ENCODE measurements around the gene HOXB2. TPM values are rescaled to one million over a fixed set of nuclear protein-coding genes. Genes with fewer than 3 reads are reported as not detected.

HOXB2 gene
- total RNA-seq, 2 experiments from 2014 or later = 17.2 to 17.5 TPM

- CTCF ChIA-PET = interaction anchor here (0.9 to 2.8 kb wide), 6 partner anchors 8 to 149 kb away, joined by 3 to 14 read pairs (median 4); no protein-coding TSS in a partner anchor
Measured at GRCh38 chr17:48500435-48501426, 44.2 kb downstream of the HOXB2 start.

GRCh38 chr17:48499735-48500434, 45.0 kb downstream of the HOXB2 start:
- Mint-ChIP-seq H3K27ac (no peak overlapping the region), H3K9me3 (ENCODE audit: low read depth) (no peaks in the 10 kb centered on the region), H3K4me1 (peaks cover 9% of the 10 kb centered on the region), H3K36me3 (no peaks in the 10 kb centered on the region), H3K4me3 (no peak overlapping the region), H3K27me3 (peaks cover 38% of the 10 kb centered on the region)
- ATAC-seq (no peak), DNase-seq (no peak)
- CTCF ChIA-PET = interaction anchor here (0.6 to 2.8 kb wide), 6 partner anchors 8 to 148 kb away, joined by 3 to 14 read pairs (median 5); partner anchors contain the start of gene HOXB5

More at GRCh38 chr17:48500435-48501426, 44.2 kb downstream of the HOXB2 start:
- H3K27me3 Mint-ChIP-seq = peaks cover 37% of the 10 kb centered on the region
- no peak for ATAC-seq
- DNase-seq = no peak
- H3K4me1 Mint-ChIP-seq = peaks cover 18% of the 10 kb centered on the region
- no peak overlapping the region for H3K27ac Mint-ChIP-seq
- no peaks in the 10 kb centered on the region for H3K36me3 Mint-ChIP-seq
- H3K4me3 Mint-ChIP-seq = no peak overlapping the region
- no peaks in the 10 kb centered on the region for H3K9me3 Mint-ChIP-seq (ENCODE audit: low read depth)

- peaks cover 3% of the 10 kb centered on the region for H3K4me1 Mint-ChIP-seq
- peaks cover 43% of the 10 kb centered on the region for H3K27me3 Mint-ChIP-seq
- H3K9me3 Mint-ChIP-seq (ENCODE audit: low read depth) = no peaks in the 10 kb centered on the region
- no peak overlapping the region for H3K4me3 Mint-ChIP-seq
- DNase-seq (no peak), ATAC-seq (no peak)
- H3K27ac Mint-ChIP-seq = no peak overlapping the region
- CTCF ChIA-PET = interaction anchor here (0.6 to 1.6 kb wide), 3 partner anchors 42 to 147 kb away, joined by 3 to 6 read pairs (median 6); partner anchors contain the start of gene HOXB5
- no peaks in the 10 kb centered on the region for H3K36me3 Mint-ChIP-seq
Measured at GRCh38 chr17:48499248-48499647, 45.7 kb downstream of the HOXB2 start.

- DNase-seq (no peak), ATAC-seq (no peak)
- H3K27ac Mint-ChIP-seq = no peak overlapping the region
- no peak overlapping the region for H3K4me3 Mint-ChIP-seq
- H3K9me3 Mint-ChIP-seq (ENCODE audit: low read depth) = no peaks in the 10 kb centered on the region
- H3K4me1 Mint-ChIP-seq = peaks cover 2% of the 10 kb centered on the region
- CTCF ChIA-PET = interaction anchor here (1.0 to 1.6 kb wide), 3 partner anchors 9 to 146 kb away, joined by 3 to 6 read pairs (median 3); no protein-coding TSS in a partner anchor
- H3K27me3 Mint-ChIP-seq = peaks cover 45% of the 10 kb centered on the region
- H3K36me3 Mint-ChIP-seq = no peaks in the 10 kb centered on the region
Measured at GRCh38 chr17:48498164-48498850, 46.6 kb downstream of the HOXB2 start.

GRCh38 chr17:48497103-48497502, 47.8 kb downstream of the HOXB2 start:
- Mint-ChIP-seq H3K36me3 (no peaks in the 10 kb centered on the region), H3K4me1 (peaks cover 5% of the 10 kb centered on the region), H3K4me3 (no peak overlapping the region), H3K9me3 (ENCODE audit: low read depth) (no peaks in the 10 kb centered on the region), H3K27me3 (peaks cover 42% of the 10 kb centered on the region), H3K27ac (no peak overlapping the region)
- no peak for ATAC-seq
- CTCF ChIA-PET = interaction anchor here (0.9 to 1.6 kb wide), 4 partner anchors 14 to 237 kb away, joined by 3 to 5 read pairs (median 4); partner anchors contain the start of gene HOXB5
- no peak for DNase-seq

- H3K36me3 Mint-ChIP-seq = no peaks in the 10 kb centered on the region
- no peak for DNase-seq
- ATAC-seq = no peak
- CTCF ChIA-PET = interaction anchor here (0.9 to 4.1 kb wide), 3 partner anchors 37 to 186 kb away, joined by 3 to 29 read pairs (median 14); no protein-coding TSS in a partner anchor
- no peaks in the 10 kb centered on the region for H3K9me3 Mint-ChIP-seq (ENCODE audit: low read depth)
- peaks cover 26% of the 10 kb centered on the region for H3K4me1 Mint-ChIP-seq
- peaks cover 24% of the 10 kb centered on the region for H3K27me3 Mint-ChIP-seq
- H3K4me3 Mint-ChIP-seq = no peak overlapping the region
- H3K27ac Mint-ChIP-seq = no peak overlapping the region
Measured at GRCh38 chr17:48494335-48494734, 50.6 kb downstream of the HOXB2 start.

Other genes with a start within 250 kb of the HOXB2 start
- 10 to 100 TPM; 75.5 to 91.4 TPM for gene SKAP1, start 114.9 kb downstream of the HOXB2 start, total RNA-seq
- not detected for gene HOXB1, start 14.1 kb downstream of the HOXB2 start, total RNA-seq
- 1 to 10 TPM; 7.8 TPM for gene HOXB4, start 33.2 kb upstream of the HOXB2 start, total RNA-seq
- gene HOXB3, start 45.1 kb upstream of the HOXB2 start, total RNA-seq = 10 to 100 TPM; 11.9 to 12.9 TPM
- under 1 TPM in 1 of 2 experiments, not detected in 1; 0.16 TPM for gene HOXB5, start 48.7 kb upstream of the HOXB2 start, total RNA-seq
- gene HOXB6, start 59.9 kb upstream of the HOXB2 start, total RNA-seq = 1 to 10 TPM in 1 of 2 experiments, under 1 TPM in 1; 0.58 to 1.1 TPM
- gene HOXB7, start 65.9 kb upstream of the HOXB2 start, total RNA-seq = 1 to 10 TPM; 1.7 TPM
- gene HOXB8, start 70.2 kb upstream of the HOXB2 start, total RNA-seq = 1 to 10 TPM in 1 of 2 experiments, under 1 TPM in 1; 0.38 to 1.4 TPM
- 10 to 100 TPM in 1 of 2 experiments, 1 to 10 TPM in 1; 8.4 to 19.6 TPM for gene HOXB9, start 81.2 kb upstream of the HOXB2 start, total RNA-seq
- gene PRAC1, start 177.4 kb upstream of the HOXB2 start, total RNA-seq = not detected
- gene PRAC2, start 178.1 kb upstream of the HOXB2 start, total RNA-seq = not detected
- gene HOXB13, start 183.6 kb upstream of the HOXB2 start, total RNA-seq = not detected